Karpas-422 (cell line): Measurements from ENCODE around the gene TNFSF4. TPM values are rescaled to one million over a fixed set of nuclear protein-coding genes. Genes with fewer than 3 reads are reported as not detected.

Experiments
- total RNA-seq: library from RNA; depleted of rRNA; stranded (reverse); fragments of >200 nt; shearing (Covaris generic); gene quantifications from 2 replicates; pipeline ENCODE4 v1.2.3, GENCODE V29; 2014; ENCODE audit warnings: low replicate concordance; rRNA removed

TNFSF4 gene
- total RNA-seq, 1 experiment from 2014 or later: 0.26 TPM

Other genes with a start within 250 kb of the TNFSF4 start
- not detected in 2 replicates for gene TNFSF18, start 156.4 kb downstream of the TNFSF4 start, total RNA-seq